ENCODE data around the gene EVI5. TPM values are rescaled to one million over a fixed set of nuclear protein-coding genes. Genes with fewer than 3 reads are reported as not detected.
"Not testable (repeated sequence)": the region's sequence is repeated elsewhere in the genome, so short reads cannot be mapped to it uniquely, and the experiment has no call there.

EVI5 gene
- total and polyA plus RNA-seq, 7 donors, result 4.5 to 53.5 (median 39.9) TPM

GRCh38 chr1:92663775-92664174 lies 121.1 kb downstream of the EVI5 start:
- Histone ChIP-seq H3K36me3 (peaks cover 0 to 36% (median 0%) of the 10 kb centered on the region in 4 donors), H3K9me3 (no peaks in the 10 kb centered on the region), H3K27ac (no peak overlapping the region), H3K4me3 (no peak overlapping the region), H3K4me1 (no peaks in the 10 kb centered on the region), H3K27me3 (no peaks in the 10 kb centered on the region)
- TF ChIP-seq POLR2AphosphoS5 (IDR thresholded peaks at IDR 0.05), result no peak
- TF ChIP-seq EP300 (IDR thresholded peaks at IDR 0.05), result no peak
- TF ChIP-seq POLR2A (IDR thresholded peaks at IDR 0.05), result no peak
- TF ChIP-seq CTCF (IDR thresholded peaks at IDR 0.05), result no peak
- no peak for DNase-seq
- WGBS, 2 donors, result 92 to 93% methylated on average over 5 of the region's 5 CpGs
- intact Hi-C loops (cut with DNase I), result no loop called here

- intact Hi-C loops (cut with DNase I), result no loop called here
- H3K4me1 ChIP-seq, result no peaks in the 10 kb centered on the region
- H3K27ac ChIP-seq, result no peak overlapping the region
- WGBS, 2 donors, result 91 to 96% methylated on average over 3 of the region's 3 CpGs
- H3K9me3 ChIP-seq, result no peaks in the 10 kb centered on the region
- peaks cover 0 to 45% (median 4%) of the 10 kb centered on the region in 4 donors for H3K36me3 ChIP-seq
- TF ChIP-seq EP300 (IDR thresholded peaks at IDR 0.05) (no peak), POLR2AphosphoS5 (IDR thresholded peaks at IDR 0.05) (no peak)
- no peak for DNase-seq
- no peak overlapping the region for H3K4me3 ChIP-seq
- no peaks in the 10 kb centered on the region for H3K27me3 ChIP-seq
These were observed 122.9 kb downstream of the EVI5 start for GRCh38 chr1:92662048-92662447.

- Histone ChIP-seq H3K27me3 (no peaks in the 10 kb centered on the region), H3K4me3 (no peak overlapping the region), H3K36me3 (peaks cover 9 to 45% (median 17%) of the 10 kb centered on the region in 4 donors), H3K9me3 (peaks cover 0 to 13% (median 10%) of the 10 kb centered on the region in 4 donors), H3K27ac (no peak overlapping the region), H3K4me1 (no peaks in the 10 kb centered on the region)
- 94 to 98% methylated on average over 1 of the region's 1 CpG for WGBS, 2 donors
- no peak for DNase-seq
- intact Hi-C loops (cut with DNase I), result no loop called here
- TF ChIP-seq CTCF (IDR thresholded peaks at IDR 0.05), result no peak
- TF ChIP-seq POLR2A (IDR thresholded peaks at IDR 0.05), result no peak
- no peak for TF ChIP-seq EP300 (IDR thresholded peaks at IDR 0.05)
- TF ChIP-seq POLR2AphosphoS5 (IDR thresholded peaks at IDR 0.05), result no peak
These were observed 127.2 kb downstream of the EVI5 start for GRCh38 chr1:92657701-92658100.

- TF ChIP-seq POLR2AphosphoS5 (IDR thresholded peaks at IDR 0.05) (no peak), EP300 (IDR thresholded peaks at IDR 0.05) (no peak), POLR2A (IDR thresholded peaks at IDR 0.05) (no peak), CTCF (IDR thresholded peaks at IDR 0.05) (no peak)
These were observed 129.6 kb downstream of the EVI5 start for GRCh38 chr1:92655197-92655801.

GRCh38 chr1:92653605-92654381 lies 131.1 kb downstream of the EVI5 start:
- peaks cover 0 to 13% (median 10%) of the 10 kb centered on the region in 4 donors for H3K9me3 ChIP-seq

More at GRCh38 chr1:92655197-92655801, 129.6 kb downstream of the EVI5 start:
- H3K27me3 ChIP-seq, result no peaks in the 10 kb centered on the region
- 97 to 98% methylated on average over 3 of the region's 3 CpGs for WGBS, 2 donors
- intact Hi-C loops (cut with DNase I), result no loop called here
- H3K4me3 ChIP-seq, result no peak overlapping the region
- H3K9me3 ChIP-seq, result peaks cover 0 to 13% (median 10%) of the 10 kb centered on the region in 4 donors
- no peak for DNase-seq
- no peak overlapping the region for H3K27ac ChIP-seq
- peaks cover 9 to 27% (median 17%) of the 10 kb centered on the region in 4 donors for H3K36me3 ChIP-seq
- no peaks in the 10 kb centered on the region for H3K4me1 ChIP-seq

GRCh38 chr1:92640686-92641085 lies 144.2 kb downstream of the EVI5 start:
- 97% methylated on average over 3 of the region's 3 CpGs for WGBS, 2 donors
- H3K27ac ChIP-seq; H3K4me3 ChIP-seq; DNase-seq; H3K4me1 ChIP-seq; intact Hi-C loops (cut with DNase I); H3K9me3 ChIP-seq; H3K36me3 ChIP-seq; H3K27me3 ChIP-seq: not testable (repeated sequence)

More at GRCh38 chr1:92653605-92654381, 131.1 kb downstream of the EVI5 start:
- Histone ChIP-seq H3K27ac (no peak overlapping the region), H3K4me3 (no peak overlapping the region), H3K36me3 (peaks cover 9 to 26% (median 17%) of the 10 kb centered on the region in 4 donors), H3K27me3 (no peaks in the 10 kb centered on the region), H3K4me1 (no peaks in the 10 kb centered on the region)
- intact Hi-C loops (cut with DNase I), result no loop called here
- DNase-seq, result no peak
- TF ChIP-seq CTCF (IDR thresholded peaks at IDR 0.05) (no peak), POLR2A (IDR thresholded peaks at IDR 0.05) (no peak), EP300 (IDR thresholded peaks at IDR 0.05) (no peak), POLR2AphosphoS5 (IDR thresholded peaks at IDR 0.05) (no peak)
- 93 to 97% methylated on average over 4 of the region's 4 CpGs for WGBS, 2 donors

Data from sigmoid colon (tissue), 7 donors.